Panc1 (cell line): ENCODE data around the gene MRPL24. TPM values are rescaled to one million over a fixed set of nuclear protein-coding genes. Genes with fewer than 3 reads are reported as not detected.

Experiments used
- ATAC-seq: fragments of 200-7000 bp; cut with Tn5 transposase; 2 replicates; pipeline ENCODE4 v1.9.1; 2020; ENCODE audit warnings: mild to moderate bottlenecking, moderate library complexity
- BruUV-seq: library from RNA; stranded (reverse); fragments of 400-500 nt; replicated peaks from 2 replicates; lab custom pipeline; 2021; lab: Mats Ljungman, UMichigan
- CTCF ChIA-PET: fragments of 300-600 bp; sonication (Branson Sonifier 250); formaldehyde crosslinking; loops from one replicate; lab custom pipeline; 2022; ENCODE audit warnings: antibody characterized with exemption; lab: Charles Lee
- POLR2A ChIA-PET: fragments of 300-600 bp; sonication (Branson Sonifier 250); formaldehyde crosslinking; loops from one replicate; lab custom pipeline; 2022; ENCODE audit warnings: antibody characterized with exemption; lab: Charles Lee
- DNase-seq: peaks from one replicate; pipeline ENCODE4 v3.0.0-alpha.2; 2010; ENCODE audit warnings: low read depth, low spot score
- H3K27ac ChIP-seq: 2 replicates; pipeline ENCODE4 v1.5.1; 2011; ENCODE audit warnings: mild to moderate bottlenecking, low read length, inconsistent platforms
- H3K27me3 ChIP-seq: fragments of 200-500 bp; sonication (Bioruptor generic); 2 replicates; pipeline ENCODE4 v1.6.0; 2014; ENCODE audit warnings: low read length, inconsistent platforms; ENCODE audit not compliant: control insufficient read depth, insufficient read depth
- H3K36me3 ChIP-seq: fragments of 200-500 bp; sonication (Bioruptor generic); 2 replicates; pipeline ENCODE4 v1.5.1; 2014; ENCODE audit warnings: inconsistent platforms, mild to moderate bottlenecking, low read length, moderate library complexity; ENCODE audit not compliant: control insufficient read depth, insufficient read depth
- H3K4me1 ChIP-seq: 2 replicates; pipeline ENCODE4 v1.5.1; 2011; ENCODE audit warnings: inconsistent platforms, mild to moderate bottlenecking, low read length, moderate library complexity; ENCODE audit not compliant: control insufficient read depth, insufficient read depth
- H3K4me3 ChIP-seq, 2 experiments: 2 replicates each; pipeline ENCODE4 v1.5.1; 2011 to 2012; ENCODE audit warnings: low read depth in 2 of 2, low read length in 2 of 2, mild to moderate bottlenecking in 2 of 2, inconsistent platforms in 1 of 2, moderate library complexity in 1 of 2
- H3K9me3 ChIP-seq: fragments of 200-500 bp; sonication (Bioruptor generic); 2 replicates; pipeline ENCODE4 v1.5.1; 2014; ENCODE audit warnings: low read depth, mild to moderate bottlenecking, inconsistent platforms, low read length, moderate library complexity; ENCODE audit not compliant: control insufficient read depth, insufficient read depth
- CTCF ChIP-seq: fragments of 450-650 bp; IDR thresholded peaks from 2 replicates; pipeline ENCODE4 v1.5.1; 2017; ENCODE audit warnings: mild to moderate bottlenecking
- POLR2AphosphoS5 ChIP-seq: IDR thresholded peaks from 2 replicates; pipeline ENCODE4 v1.6.1; 2012; ENCODE audit warnings: mild to moderate bottlenecking, low read depth, low read length, moderate library complexity
- REST ChIP-seq, 2 experiments: IDR thresholded peaks; 2 replicates each; pipeline ENCODE4 v1.6.1; 2011 to 2012; ENCODE audit warnings: low read depth in 2 of 2, control low read depth in 1 of 2, low read length in 1 of 2, mild to moderate bottlenecking in 1 of 2, moderate library complexity in 1 of 2; ENCODE audit not compliant: insufficient read depth in 1 of 2
- SIN3A ChIP-seq: IDR thresholded peaks from 2 replicates; pipeline ENCODE4 v1.6.1; 2012; ENCODE audit warnings: low read depth, mild to moderate bottlenecking, low read length, moderate library complexity, borderline replicate concordance; ENCODE audit not compliant: insufficient read depth
- TCF7L2 ChIP-seq: IDR thresholded peaks from 2 replicates; pipeline ENCODE4 v1.6.1; 2011; ENCODE audit warnings: mild to moderate bottlenecking, low read depth, low read length, inconsistent platforms
- in situ Hi-C: cut with HindIII; loops from 2 replicates; pipeline ENCODE4 v1.10.0; 2016; ENCODE audit warnings: low sequenced_read_pairs, low pct_unique_long_range_greater_than_20kb
- intact Hi-C: fragments of 100-400 bp; cut with micrococcal nuclease; formaldehyde crosslinking; loops from one replicate; pipeline ENCODE4 v1.10.0; 2022; ENCODE audit not compliant: unreplicated experiment
- total RNA-seq: library from RNA; stranded (reverse); gene quantifications from one replicate; pipeline ENCODE4 v1.2.1, GENCODE V29; 2021; ENCODE audit not compliant: unreplicated experiment

MRPL24 gene
- total RNA-seq, 1 experiment from 2014 or later = 80.4 TPM

- ATAC-seq = no peak
- no TSS peak for BruUV-seq
- POLR2A ChIA-PET = interaction anchor here (0.9 kb wide), 1 partner anchor 69 kb away, joined by 10 read pairs; no protein-coding TSS in a partner anchor
- DNase-seq = no peak
- intact Hi-C loops (no loop called here), in situ Hi-C loops (no loop called here)
- Histone ChIP-seq H3K4me1 (peaks cover 36% of the 10 kb centered on the region), H3K27me3 (no peaks in the 10 kb centered on the region), H3K9me3 (no peaks in the 10 kb centered on the region), H3K4me3 (peak within 1 kb of the TSS; percentile 77 to 80), H3K36me3 (peaks cover 8% of the 10 kb centered on the region), H3K27ac (peak within 1 kb of the TSS; percentile 100)
- TF ChIP-seq TCF7L2 (peak; percentile 5; the same call in 1 of the 2 replicates), REST (IDR thresholded peaks at IDR 0.05; ENCODE audit: insufficient read depth in 1 of 2, low read depth in 2 of 2, low read length in 1 of 2) (no peak)
- CTCF ChIA-PET = interaction anchor here (1.4 kb wide), 1 partner anchor 62 kb away, joined by 6 read pairs; no protein-coding TSS in a partner anchor
These were observed 10.5 kb upstream of the MRPL24 start, which contains the start of gene HDGF for GRCh38 chr1:156751451-156751756. Gene HDGF (minus strand): TSS chr1:156751675. CDS start chr1:156751429, 246 bp downstream.

- ATAC-seq (peak; percentile 17), DNase-seq (no peak)
- Histone ChIP-seq H3K27ac (peak overlapping the region; percentile 100), H3K9me3 (no peaks in the 10 kb centered on the region), H3K4me1 (peaks cover 41% of the 10 kb centered on the region), H3K4me3 (peak overlapping the region; percentile 77 to 80), H3K36me3 (peaks cover 8% of the 10 kb centered on the region), H3K27me3 (no peaks in the 10 kb centered on the region)
- ChIA-PET CTCF (interaction anchor here (1.4 kb wide), 1 partner anchor 62 kb away, joined by 6 read pairs; no protein-coding TSS in a partner anchor), POLR2A (interaction anchor here (0.9 kb wide), 1 partner anchor 69 kb away, joined by 10 read pairs; no protein-coding TSS in a partner anchor)
- in situ Hi-C loops (no loop called here), intact Hi-C loops (no loop called here)
- TF ChIP-seq CTCF (no peak), POLR2AphosphoS5 (peak; percentile 42; the same call in 1 of the 2 replicates), TCF7L2 (no peak), SIN3A (0 out of 2 replicates have a peak, but pooled peaks have one; percentile 80)
- no TSS peak for BruUV-seq
These were observed 10.0 kb upstream of the MRPL24 start for GRCh38 chr1:156750711-156751450.

GRCh38 chr1:156750191-156750672 is 9.3 kb upstream of the MRPL24 start:
- TF ChIP-seq POLR2AphosphoS5 = no peak
- no peak for TF ChIP-seq TCF7L2
- TF ChIP-seq CTCF = no peak
- TF ChIP-seq SIN3A = no peak
- TF ChIP-seq REST (IDR thresholded peaks at IDR 0.05; ENCODE audit: insufficient read depth in 1 of 2, low read depth in 2 of 2, low read length in 1 of 2) = no peak
- in situ Hi-C loops (no loop called here), intact Hi-C loops (no loop called here)
- Histone ChIP-seq H3K4me1 (peaks cover 48% of the 10 kb centered on the region), H3K4me3 (peak overlapping the region; percentile 77 to 80), H3K27ac (peak overlapping the region; percentile 100), H3K36me3 (peaks cover 8% of the 10 kb centered on the region), H3K27me3 (no peaks in the 10 kb centered on the region), H3K9me3 (no peaks in the 10 kb centered on the region)
- ChIA-PET POLR2A (no interaction called here), CTCF (no interaction called here)
- no TSS peak for BruUV-seq
- ATAC-seq = no peak
- DNase-seq = no peak
